Stimulated activated CD8-positive, alpha-beta memory T cell treated with anti-CD3 and anti-CD28 coated beads, Interleukin-4, amount 100 ng/mL, for 1 hour (primary cell): ENCODE results near the gene HCAR3.
"Not testable (repeated sequence)": the region's sequence is repeated elsewhere in the genome, so short reads cannot be mapped to it uniquely, and the experiment has no call there.

Experiments
- DNase-seq, 2 donors: peaks; one replicate each; pipeline ENCODE4 v3.0.0-alpha.2; 2020; ENCODE audit warnings: low read depth in 2 of 2, low spot score in 1 of 2

The HCAR3 gene

DNA sequence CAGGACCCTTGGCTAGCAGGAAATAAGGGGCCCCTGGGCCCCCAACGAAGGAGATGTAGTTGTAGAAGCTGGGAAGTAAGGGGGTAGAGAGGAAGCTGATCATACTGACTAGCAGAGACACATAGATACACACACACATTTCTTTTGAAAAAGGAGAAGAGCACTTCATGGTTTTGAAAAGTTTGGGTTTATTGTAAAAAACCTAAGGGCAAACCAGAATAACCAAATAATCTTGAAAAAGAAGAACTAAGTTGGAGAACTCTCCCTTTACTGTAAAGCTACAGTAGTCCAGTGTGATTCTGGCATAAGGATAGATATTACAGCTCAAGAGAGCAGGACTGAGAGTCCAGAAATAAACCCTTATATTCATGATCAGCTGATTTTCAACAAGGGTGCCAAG is 5.8 kb upstream of the HCAR3 start:
- no peak for DNase-seq

DNA sequence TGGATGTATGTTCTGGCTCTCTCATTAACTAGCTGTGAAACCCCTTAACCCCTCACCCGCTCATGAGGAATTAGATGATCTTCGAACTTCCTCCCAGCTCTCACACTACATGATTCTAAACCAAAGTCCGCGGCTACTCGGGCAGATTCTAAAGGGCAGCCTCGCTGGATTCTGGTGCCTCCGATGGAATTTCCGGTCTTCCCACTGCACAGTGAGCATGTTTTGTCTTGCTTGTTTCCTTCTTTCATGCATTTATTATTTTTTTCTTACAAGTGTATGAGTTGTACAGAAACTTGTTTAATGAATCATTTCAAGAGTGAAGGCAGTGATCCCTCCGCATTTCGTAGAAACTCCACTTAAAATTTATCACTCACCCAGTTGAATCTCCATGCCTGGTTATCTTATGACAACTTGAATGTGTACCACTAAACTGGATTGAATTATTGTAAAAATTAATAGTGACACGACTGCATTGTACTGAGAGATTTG is 4.5 kb upstream of the HCAR3 start:
- DNase-seq = no peak

DNA sequence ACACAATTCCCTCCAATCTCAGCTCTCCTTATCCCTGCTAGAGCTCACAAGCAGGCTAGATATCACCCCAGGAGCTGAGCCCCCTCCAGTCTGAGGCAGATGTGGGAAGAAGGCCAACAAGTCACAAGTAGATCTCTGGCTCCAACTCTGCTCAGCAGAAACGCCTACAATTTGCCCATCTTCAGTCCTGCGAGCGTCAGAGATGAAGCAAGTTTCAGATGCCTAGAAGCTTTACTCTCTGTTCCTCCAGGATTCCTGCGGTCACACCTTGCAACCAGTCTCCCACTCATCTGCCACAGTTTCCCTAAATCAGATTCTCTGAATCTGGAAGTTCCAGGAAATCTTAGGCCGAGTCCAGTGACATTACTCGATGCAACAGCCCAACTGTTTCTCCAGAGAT is 1.4 kb downstream of the HCAR3 start:
- not testable (repeated sequence) for DNase-seq

DNA sequence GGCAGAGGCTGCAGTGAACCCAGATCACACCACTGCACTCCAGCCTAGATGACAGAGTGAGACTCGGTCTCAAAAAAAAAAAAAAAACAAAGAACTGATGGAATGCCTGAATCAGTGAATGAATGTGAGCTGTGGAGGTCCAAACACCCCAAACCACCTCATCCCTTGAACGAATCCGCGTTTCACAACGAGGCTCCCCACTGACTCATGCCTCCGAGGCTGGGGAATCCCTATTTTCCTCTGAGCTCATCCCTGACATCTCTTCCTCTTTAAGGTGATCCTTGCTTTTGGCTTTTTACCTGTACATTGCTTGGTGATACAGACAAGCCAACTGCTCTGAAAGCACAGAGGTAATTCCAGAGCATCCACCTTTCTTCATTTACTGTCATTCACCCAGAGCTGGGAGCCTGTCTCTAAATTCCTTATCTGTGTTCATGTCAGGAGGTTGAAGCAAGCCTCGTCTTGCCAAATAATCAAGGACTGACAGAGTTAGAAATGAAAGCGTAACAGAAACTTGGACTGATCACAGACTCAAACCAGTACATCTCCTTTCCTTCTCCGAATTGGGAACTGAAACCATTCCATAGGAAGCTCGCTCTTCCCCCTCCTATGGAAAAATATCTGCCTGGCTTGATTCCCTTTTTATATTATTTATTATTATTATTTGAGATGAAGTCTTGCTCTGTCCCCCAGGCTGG is 3.0 kb downstream of the HCAR3 start:
- not testable (repeated sequence) for DNase-seq

DNA sequence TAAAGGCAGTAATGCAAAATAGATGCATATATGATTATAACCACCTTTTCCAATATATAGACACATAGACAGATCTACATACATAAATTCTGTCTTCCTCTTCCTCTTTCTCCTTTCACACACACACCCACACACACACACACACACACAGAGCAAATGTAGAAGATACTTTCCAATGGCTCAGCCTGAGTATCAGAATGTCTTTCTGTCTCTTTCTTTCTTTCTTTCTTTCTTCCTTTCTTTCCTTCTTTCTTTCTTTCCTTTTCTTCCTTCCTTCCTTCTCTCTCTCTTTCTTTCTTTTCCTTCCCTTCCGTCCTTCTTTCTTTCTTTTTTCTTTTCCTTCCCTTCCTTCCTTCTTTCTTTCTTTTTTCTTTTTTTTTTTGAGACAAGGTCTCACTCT is 5.3 kb downstream of the HCAR3 start:
- DNase-seq = not testable (repeated sequence)

DNA sequence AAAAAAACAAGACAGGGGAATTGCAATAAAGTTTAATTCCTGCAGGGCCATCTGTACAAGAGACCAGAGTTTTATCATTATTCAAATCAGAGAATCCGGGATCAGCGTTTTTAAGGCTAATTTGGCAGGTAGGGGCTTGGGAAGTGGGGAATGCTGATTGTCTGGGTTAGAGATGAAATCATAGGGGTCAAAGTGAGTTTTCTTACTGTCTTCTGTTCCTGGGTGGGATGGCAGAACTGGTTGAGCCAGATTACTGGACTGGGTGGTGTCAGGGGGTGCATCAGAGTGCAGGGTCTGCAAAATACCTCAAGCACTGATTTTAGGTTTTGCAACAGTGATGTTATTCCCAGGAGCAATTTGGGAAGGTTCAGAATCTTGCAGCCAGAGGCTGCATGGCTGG is 6.3 kb downstream of the HCAR3 start:
- DNase-seq = not testable (repeated sequence)

DNA sequence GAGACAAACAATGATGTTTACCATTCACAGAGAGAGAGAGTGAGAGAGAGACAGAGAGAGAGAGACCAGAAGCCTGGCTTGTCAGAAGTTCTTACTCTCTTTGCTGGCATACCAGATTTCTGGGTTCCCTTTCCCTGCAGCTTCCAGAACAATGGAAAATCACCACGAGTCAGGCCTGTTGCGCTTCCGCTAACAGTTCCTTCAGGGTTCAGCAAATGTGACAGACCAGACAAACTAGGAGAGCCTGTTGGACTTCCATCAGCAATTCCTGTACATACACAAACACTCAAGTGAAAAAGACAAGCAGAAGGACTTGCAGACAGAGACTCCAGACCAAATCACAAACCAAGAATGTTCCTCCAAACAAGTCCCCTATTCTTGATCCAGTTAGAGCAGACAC is 7.3 kb downstream of the HCAR3 start:
- DNase-seq = not testable (repeated sequence)

DNA sequence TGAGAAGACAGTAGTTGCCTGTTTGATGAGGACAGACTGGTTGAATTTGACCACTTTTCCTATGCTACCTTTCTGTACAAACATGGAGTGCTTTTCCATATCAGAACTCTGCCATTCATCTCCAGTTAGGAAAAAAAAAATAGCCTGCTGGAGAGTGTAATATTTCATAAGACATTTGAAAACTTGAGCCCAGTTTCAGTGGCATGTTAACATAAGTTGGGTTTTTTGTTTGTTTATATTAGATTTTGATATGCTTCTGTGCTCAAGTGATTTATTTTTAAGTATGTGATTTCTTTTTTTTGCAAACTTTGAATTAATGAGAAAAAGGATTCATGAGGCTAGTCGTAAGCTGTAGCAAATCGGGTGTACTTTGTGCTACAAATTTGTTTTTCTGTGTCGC is 12.8 kb downstream of the HCAR3 start:
- not testable (repeated sequence) for DNase-seq

DNA sequence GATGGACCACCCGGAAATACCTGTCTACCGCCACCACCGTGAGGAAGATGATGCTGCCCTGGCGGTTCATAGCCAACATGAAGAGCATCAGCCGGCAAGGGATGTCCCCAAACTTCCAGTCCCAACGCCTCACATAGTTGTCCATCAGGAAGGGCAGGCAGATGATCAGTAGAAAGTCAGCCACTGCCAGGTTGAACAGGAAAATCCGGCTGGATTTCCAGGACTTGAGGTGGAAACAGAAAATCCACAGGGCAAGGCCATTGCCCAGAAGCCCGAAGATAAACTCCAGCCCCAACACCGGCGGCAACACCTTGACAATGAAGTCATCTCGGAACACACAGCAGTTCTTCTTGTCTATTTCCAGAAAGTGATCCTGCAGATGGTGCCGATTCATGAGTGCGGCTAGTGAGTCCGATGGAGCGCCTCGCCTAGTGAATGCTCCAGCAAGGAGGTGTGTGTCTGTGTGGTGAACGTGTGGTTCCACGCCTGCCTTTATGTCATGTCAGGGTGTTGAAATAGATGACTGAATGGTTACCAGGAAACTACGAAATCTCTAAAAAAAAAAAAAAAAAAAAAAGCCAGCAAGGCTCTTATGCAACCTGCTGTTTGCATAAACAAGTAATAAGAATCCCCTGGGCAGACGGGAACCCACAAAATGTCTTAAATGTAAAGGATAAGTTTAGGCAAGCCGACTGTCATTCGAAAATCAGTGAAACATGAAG is 13.6 kb downstream of the HCAR3 start, which contains the start of gene HCAR2:
TSS of gene HCAR2 (minus strand) at position 468 of the 722 bp plus-strand sequence. CDS start at position 394, 74 bp downstream.
- not testable (repeated sequence) for DNase-seq

DNA sequence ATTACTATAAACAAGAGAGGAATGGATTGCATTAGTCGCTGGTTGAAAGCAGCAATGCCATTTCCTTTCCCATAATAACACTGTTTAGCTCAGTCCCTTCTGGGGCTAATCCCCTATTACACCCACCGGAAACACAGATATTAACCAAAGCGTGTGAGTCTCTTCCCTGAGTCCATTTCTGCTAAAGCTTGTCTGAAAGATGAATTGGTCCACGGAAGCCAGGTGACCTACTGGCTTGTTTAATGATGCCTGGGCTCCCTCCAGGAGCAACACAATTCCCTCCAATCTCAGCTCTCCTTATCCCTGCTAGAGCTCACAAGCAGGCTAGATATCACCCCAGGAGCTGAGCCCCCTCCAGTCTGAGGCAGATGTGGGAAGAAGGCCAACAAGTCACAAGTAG is 15.1 kb downstream of the HCAR3 start:
- DNase-seq = not testable (repeated sequence)

DNA sequence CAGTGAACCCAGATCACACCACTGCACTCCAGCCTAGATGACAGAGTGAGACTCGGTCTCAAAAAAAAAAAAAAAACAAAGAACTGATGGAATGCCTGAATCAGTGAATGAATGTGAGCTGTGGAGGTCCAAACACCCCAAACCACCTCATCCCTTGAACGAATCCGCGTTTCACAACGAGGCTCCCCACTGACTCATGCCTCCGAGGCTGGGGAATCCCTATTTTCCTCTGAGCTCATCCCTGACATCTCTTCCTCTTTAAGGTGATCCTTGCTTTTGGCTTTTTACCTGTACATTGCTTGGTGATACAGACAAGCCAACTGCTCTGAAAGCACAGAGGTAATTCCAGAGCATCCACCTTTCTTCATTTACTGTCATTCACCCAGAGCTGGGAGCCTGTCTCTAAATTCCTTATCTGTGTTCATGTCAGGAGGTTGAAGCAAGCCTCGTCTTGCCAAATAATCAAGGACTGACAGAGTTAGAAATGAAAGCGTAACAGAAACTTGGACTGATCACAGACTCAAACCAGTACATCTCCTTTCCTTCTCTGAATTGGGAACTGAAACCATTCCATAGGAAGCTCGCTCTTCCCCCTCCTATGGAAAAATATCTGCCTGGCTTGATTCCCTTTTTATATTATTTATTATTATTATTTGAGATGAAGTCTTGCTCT is 16.4 kb downstream of the HCAR3 start:
- not testable (repeated sequence) for DNase-seq

DNA sequence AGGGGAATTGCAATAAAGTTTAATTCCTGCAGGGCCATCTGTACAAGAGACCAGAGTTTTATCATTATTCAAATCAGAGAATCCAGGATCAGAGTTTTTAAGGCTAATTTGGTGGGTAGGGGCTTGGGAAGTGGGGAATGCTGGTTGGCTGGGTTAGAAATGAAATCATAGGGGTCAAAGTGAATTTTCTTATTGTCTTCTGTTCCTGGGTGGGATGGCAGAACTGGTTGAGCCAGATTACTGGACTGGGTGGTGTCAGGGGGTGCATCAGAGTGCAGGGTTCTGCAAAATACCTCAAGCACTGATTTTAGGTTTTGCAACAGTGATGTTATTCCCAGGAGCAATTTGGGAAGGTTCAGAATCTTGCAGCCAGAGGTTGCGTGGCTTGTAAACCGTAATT is 19.7 kb downstream of the HCAR3 start:
- not testable (repeated sequence) for DNase-seq

DNA sequence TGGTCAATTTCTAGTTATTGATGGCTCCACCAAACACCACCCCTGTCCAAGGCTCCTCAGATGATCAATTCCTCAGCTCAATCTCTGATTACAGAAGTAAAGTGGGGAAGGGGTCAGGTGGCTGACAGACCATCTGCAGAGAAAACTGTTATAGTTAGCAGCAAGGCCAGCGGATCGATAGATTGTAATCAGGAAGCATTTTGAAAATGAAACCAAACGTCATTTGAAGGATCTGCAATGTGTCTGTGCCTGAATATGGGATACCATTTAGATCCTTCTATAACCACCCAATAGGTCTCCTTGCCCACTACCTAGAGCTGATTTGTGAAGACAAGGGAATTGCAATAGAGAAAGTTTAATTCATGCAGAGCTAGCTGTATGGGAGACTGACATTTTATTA is 25.0 kb downstream of the HCAR3 start:
- DNase-seq = no peak

DNA sequence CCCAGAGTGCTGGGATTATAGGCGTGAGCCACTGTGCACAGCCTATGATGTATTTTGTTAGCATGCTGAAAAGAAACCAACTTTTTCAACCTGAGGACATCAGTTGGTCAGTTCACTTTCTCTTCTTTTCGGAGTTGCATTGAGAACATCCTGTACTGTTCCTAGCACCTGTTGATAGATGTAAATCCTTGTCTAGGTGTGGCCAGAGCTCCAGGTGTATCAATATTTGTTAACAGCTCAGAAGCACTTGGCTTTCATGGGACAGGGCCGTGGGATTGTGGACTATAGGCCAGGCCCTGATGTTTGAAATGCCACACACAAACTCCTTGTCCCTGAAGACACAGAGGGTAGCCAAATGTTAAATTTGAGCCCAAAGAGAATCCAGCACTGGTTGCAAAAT is 28.3 kb downstream of the HCAR3 start:
- DNase-seq = no peak

DNA sequence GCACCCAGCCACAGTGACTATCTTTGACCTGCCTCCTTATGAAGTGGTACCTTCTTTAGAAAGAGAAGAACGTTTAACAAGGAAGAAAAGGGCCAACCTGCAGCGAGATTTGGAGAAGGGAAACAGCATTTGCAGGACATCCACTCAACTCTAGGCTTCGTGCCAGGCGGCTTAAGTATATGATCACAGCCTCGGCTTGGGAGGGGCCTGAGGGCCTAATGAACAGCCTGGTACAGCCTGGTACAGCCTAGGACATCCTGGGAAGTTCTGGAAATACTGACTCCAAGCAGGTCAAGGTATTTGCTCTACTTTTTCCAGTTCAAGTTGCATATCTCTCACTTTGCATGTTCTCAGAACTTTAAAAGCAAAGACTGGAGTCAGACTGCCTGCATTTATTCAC is 29.5 kb downstream of the HCAR3 start:
- no peak for DNase-seq

DNA sequence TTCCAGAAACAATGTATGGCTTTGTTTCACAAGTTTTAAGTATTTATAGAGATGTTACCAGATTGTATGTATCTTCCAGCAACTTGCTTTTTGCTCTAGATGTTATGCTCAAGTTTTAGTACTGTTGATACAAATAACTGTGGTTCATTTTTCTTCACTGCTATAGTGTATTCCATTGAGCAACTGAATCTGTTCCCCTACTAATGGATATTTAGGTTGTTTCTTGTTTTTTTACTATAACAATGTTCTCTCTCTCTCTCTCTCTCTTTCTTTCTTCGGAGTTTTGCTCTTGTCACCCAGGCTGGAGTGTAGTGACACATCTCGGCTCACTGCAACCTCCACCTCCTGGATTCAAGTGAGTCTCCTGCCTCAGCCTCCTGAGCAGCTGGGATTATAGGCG is 30.1 kb downstream of the HCAR3 start:
- DNase-seq = no peak

DNA sequence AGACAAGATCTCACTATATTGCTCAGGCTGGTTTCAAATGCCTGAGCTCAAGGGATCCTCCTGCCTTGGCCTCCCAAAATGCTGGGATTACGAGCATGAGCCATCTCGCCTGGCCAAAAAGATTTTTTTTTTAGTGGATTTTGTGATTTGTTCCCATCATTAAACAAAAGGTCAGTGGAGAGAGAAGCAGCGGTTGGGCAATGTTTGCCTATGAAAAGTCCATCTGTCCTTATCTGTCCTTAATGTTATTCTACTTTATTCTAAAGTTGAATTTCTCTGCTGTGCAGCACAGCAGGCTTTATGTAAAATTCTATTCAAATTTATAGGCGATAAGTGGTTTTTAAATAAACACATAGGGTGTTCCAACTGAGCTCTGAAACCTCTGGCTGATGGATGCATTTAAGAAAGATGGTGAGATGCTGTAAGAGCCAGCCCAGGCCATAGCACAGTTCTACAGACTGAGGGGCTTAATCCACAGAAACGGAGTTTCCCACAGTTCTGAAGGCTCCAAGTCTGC is 32.3 kb downstream of the HCAR3 start:
- DNase-seq = no peak

DNA sequence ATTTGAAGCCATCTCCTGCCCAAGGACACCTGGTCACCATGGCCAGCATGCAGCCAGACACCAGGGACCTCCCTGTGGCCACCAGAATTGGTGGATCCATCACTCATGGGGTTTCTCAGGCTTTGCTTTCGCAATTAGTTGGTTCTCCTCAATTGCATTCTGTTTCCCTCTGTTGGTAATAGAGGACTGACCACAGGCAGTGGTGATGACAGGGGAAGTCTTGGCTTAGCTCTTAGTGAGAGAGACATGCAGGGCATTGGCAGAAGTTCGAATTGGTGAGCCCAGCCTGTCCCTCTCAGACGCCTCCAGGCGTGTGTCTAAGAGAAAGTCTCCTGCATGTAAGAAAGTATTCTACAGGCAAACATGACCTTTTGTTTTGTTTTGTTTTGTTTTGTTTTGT is 34.8 kb downstream of the HCAR3 start:
- DNase-seq = no peak

DNA sequence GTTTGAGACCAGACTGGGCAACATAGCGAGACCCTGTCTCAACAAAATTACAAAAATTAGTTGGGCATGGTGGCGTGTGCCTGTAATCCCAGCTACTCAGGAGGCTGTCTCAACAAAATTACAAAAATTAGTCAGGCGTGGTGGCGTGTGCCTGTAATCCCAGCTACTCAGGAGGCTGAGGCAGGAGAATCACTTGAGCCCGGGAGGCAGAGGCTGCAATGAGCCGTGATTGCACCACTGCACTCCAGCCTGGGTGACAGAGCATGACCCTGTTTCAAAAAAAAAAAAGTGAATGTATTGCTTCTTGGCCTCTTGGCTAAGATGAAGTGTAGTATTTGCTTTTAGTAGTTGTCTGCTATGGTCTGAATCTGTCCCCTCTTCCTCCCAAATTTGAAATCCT is 35.6 kb downstream of the HCAR3 start:
- not testable (repeated sequence) for DNase-seq

DNA sequence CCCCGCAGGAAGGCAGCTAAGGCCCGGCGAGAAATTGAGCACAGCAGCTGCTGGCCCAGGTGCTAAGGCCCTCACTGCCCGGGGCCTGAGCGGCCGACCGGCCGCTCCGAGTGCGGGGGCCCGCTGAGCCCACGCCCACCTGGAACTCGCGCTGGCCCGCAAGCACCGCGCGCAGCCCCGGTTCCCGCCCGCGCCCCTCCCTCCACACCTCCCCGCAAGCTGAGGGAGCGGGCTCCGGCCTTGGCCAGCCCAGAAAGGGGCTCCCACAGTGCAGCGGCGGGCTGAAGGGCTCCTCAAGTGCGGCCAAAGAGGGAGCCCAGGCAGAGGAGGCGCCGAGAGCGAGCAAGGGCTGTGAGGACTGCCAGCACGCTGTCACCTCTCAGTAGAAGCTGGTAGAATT is 39.8 kb downstream of the HCAR3 start:
- not testable (repeated sequence) for DNase-seq

DNA sequence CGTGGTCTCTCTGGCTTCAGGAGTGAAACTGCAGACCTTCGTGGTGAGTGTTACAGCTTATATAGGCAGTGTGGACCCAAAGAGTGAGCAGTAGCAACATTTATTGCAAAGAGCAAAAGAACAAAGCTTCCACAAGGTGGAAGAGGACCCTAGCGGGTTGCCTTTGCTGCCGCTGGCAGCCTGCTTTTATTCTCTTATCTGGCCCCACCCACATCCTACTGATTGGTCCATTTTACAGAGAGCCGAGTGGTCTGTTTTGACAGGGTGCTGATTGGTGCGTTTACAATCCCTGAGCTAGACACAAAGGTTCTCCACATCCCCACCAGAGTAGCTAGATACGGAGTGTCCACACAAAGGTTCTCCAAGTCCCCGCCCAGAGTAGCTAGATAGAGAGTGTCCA is 40.6 kb downstream of the HCAR3 start:
- not testable (repeated sequence) for DNase-seq

DNA sequence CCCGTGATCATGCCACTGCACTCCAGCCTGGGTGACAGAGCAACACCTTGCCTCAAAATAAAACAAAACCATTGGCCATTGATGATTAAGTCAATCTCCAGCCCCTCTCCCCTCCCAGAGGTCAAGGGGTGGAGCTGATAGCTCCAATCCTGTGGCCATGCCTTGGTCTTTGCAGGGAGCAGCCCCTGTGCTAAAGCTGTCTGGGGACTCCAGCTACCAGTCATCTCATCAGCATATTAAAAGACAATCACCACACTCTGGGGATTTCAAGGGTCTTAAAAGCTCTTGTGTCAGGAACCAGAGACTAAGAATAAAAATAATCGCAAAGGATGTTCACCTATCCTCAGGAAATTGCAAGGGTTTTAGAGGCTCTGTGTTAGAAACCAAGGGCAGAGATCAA is 44.1 kb downstream of the HCAR3 start:
- DNase-seq = no peak
